ENCODE results near the gene IL10RA. TPM values are rescaled to one million over a fixed set of nuclear protein-coding genes. Genes with fewer than 3 reads are reported as not detected.

Gene IL10RA
- total and polyA plus RNA-seq, 9 of the 15 experiments (the other 6 are each of a cell fraction or from before 2014, with no cell fraction given), result 0.17 to 17.3 (median 2.9) TPM

GRCh38 chr11:117985953-117986887, at the start of gene IL10RA (continued):
- TF ChIP-seq CHD7 (IDR thresholded peaks at IDR 0.05; ENCODE audit: low read depth, low read length) (no peak), CHD1 (IDR thresholded peaks at IDR 0.05; ENCODE audit: low read length) (no peak), NRF1 (conservative IDR thresholded peaks at IDR 0.05 in 1 of 2, IDR thresholded peaks at IDR 0.05 in 1 of 2) (peak; percentile 83 to 86), MTA1 (IDR thresholded peaks at IDR 0.05; ENCODE audit: borderline replicate concordance) (0 out of 2 replicates have a peak, but pooled peaks have one; percentile 53), SLC30A9 (CRISPR knock-in tag; IDR thresholded peaks at IDR 0.05) (no peak), SMARCC2 (IDR thresholded peaks at IDR 0.05; ENCODE audit: low read depth) (0 out of 2 replicates have a peak, but pooled peaks have one; percentile 31), ZNF778 (CRISPR knock-in tag; IDR thresholded peaks at IDR 0.05) (no peak), EHMT2 (IDR thresholded peaks at IDR 0.05) (no peak), NFIC (IDR thresholded peaks at IDR 0.05) (peak; percentile 64)
- TF ChIP-seq, protein P1, sequence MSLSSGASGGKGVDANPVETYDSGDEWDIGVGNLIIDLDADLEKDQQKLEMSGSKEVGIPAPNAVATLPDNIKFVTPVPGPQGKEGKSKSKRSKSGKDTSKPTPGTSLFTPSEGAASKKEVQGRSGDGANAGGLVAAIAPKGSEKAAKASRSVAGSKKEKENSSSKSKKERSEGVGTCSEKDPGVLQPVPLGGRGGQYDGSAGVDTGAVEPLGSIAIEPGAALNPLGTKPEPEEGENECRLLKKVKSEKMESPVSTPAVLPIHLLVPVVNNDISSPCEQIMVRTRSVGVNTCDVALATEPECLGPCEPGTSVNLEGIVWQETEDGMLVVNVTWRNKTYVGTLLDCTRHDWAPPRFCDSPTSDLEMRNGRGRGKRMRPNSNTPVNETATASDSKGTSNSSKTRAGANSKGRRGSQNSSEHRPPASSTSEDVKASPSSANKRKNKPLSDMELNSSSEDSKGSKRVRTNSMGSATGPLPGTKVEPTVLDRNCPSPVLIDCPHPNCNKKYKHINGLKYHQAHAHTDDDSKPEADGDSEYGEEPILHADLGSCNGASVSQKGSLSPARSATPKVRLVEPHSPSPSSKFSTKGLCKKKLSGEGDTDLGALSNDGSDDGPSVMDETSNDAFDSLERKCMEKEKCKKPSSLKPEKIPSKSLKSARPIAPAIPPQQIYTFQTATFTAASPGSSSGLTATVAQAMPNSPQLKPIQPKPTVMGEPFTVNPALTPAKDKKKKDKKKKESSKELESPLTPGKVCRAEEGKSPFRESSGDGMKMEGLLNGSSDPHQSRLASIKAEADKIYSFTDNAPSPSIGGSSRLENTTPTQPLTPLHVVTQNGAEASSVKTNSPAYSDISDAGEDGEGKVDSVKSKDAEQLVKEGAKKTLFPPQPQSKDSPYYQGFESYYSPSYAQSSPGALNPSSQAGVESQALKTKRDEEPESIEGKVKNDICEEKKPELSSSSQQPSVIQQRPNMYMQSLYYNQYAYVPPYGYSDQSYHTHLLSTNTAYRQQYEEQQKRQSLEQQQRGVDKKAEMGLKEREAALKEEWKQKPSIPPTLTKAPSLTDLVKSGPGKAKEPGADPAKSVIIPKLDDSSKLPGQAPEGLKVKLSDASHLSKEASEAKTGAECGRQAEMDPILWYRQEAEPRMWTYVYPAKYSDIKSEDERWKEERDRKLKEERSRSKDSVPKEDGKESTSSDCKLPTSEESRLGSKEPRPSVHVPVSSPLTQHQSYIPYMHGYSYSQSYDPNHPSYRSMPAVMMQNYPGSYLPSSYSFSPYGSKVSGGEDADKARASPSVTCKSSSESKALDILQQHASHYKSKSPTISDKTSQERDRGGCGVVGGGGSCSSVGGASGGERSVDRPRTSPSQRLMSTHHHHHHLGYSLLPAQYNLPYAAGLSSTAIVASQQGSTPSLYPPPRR (CRISPR knock-in tag; IDR thresholded peaks at IDR 0.05; ENCODE audit: borderline replicate concordance), result no peak
